PC-3 (cell line): ENCODE measurements around the gene ZHX3. TPM values are rescaled to one million over a fixed set of nuclear protein-coding genes. Genes with fewer than 3 reads are reported as not detected.
A peak's percentile ranks its signal among the peaks of the same experiment; 100 is the strongest.

Experiments
- ATAC-seq: fragments of 200-7000 bp; cut with Tn5 transposase; 2 replicates; pipeline ENCODE4 v1.9.1; 2020; ENCODE audit warnings: mild to moderate bottlenecking, moderate library complexity
- BruUV-seq: library from RNA; stranded (reverse); fragments of 400-500 nt; replicated peaks from 2 replicates; lab custom pipeline; 2021; lab: Mats Ljungman, UMichigan
- CTCF ChIA-PET: fragments of 300-600 bp; sonication (Branson Sonifier 250); formaldehyde crosslinking; loops from one replicate; lab custom pipeline; 2022; ENCODE audit warnings: antibody characterized with exemption; lab: Charles Lee
- POLR2A ChIA-PET: fragments of 300-600 bp; sonication (Branson Sonifier 250); formaldehyde crosslinking; loops from one replicate; lab custom pipeline; 2022; ENCODE audit warnings: antibody characterized with exemption; ENCODE audit not compliant: unreplicated experiment; lab: Charles Lee
- DNase-seq: peaks from one replicate; pipeline ENCODE4 v3.0.0-alpha.2; 2015
- H2AFZ ChIP-seq: fragments of 300-600 bp; sonication (generic); 2 replicates; pipeline ENCODE4 v1.6.0; 2016; ENCODE audit warnings: antibody characterized with exemption, low read length
- H3F3A ChIP-seq: fragments of 300-600 bp; sonication (generic); one replicate; pipeline ENCODE4 v1.6.0; 2017; ENCODE audit warnings: antibody characterized with exemption, low read length, control low read depth, mild to moderate bottlenecking; ENCODE audit not compliant: unreplicated experiment
- H3K27ac ChIP-seq: fragments of 300-600 bp; sonication (generic); 2 replicates; pipeline ENCODE4 v1.5.1; 2016; ENCODE audit warnings: mild to moderate bottlenecking, low read length
- H3K27me3 ChIP-seq: fragments of 300-600 bp; sonication (generic); 2 replicates; pipeline ENCODE4 v1.6.1; 2016; ENCODE audit warnings: low read length, mixed read lengths
- H3K36me3 ChIP-seq: fragments of 300-600 bp; sonication (generic); 2 replicates; pipeline ENCODE4 v1.6.1; 2016; ENCODE audit warnings: low read depth, mixed run types, low read length, mixed read lengths
- H3K4me1 ChIP-seq: fragments of 300-600 bp; sonication (generic); 2 replicates; pipeline ENCODE4 v1.5.1; 2016; ENCODE audit warnings: low read length; ENCODE audit not compliant: insufficient read depth
- H3K4me2 ChIP-seq: fragments of 300-600 bp; sonication (generic); 2 replicates; pipeline ENCODE4 v1.6.0; 2016; ENCODE audit warnings: low read length
- H3K4me3 ChIP-seq: fragments of 300-600 bp; sonication (generic); 2 replicates; pipeline ENCODE4 v1.5.1; 2016; ENCODE audit warnings: mild to moderate bottlenecking, low read length, mixed read lengths
- H3K79me2 ChIP-seq: fragments of 300-600 bp; sonication (generic); 2 replicates; pipeline ENCODE4 v1.6.1; 2017; ENCODE audit warnings: low read length, mixed read lengths
- H3K9ac ChIP-seq: fragments of 300-600 bp; sonication (generic); 2 replicates; pipeline ENCODE4 v1.6.0; 2016; ENCODE audit warnings: mild to moderate bottlenecking, low read length
- H3K9me2 ChIP-seq: fragments of 300-600 bp; sonication (generic); replicated peaks from 2 replicates; pipeline ENCODE4 v1.6.1; 2016; ENCODE audit warnings: mixed run types, low read length, mixed read lengths
- H3K9me3 ChIP-seq: fragments of 300-600 bp; sonication (generic); 2 replicates; pipeline ENCODE4 v1.6.1; 2016; ENCODE audit warnings: low read length, mixed read lengths
- H4K20me1 ChIP-seq: fragments of 300-600 bp; sonication (generic); 2 replicates; pipeline ENCODE4 v1.6.1; 2016; ENCODE audit warnings: low read length, mixed read lengths
- EZH2 ChIP-seq: fragments of 300-600 bp; sonication (generic); IDR thresholded peaks from one replicate; pipeline ENCODE4 v1.6.1; 2017; ENCODE audit warnings: antibody characterized with exemption, mild to moderate bottlenecking, low read length; ENCODE audit not compliant: unreplicated experiment
- EZH2phosphoT487 ChIP-seq: fragments of 300-600 bp; sonication (generic); IDR thresholded peaks from 2 replicates; pipeline ENCODE4 v1.6.1; 2018; ENCODE audit warnings: mild to moderate bottlenecking, antibody characterized with exemption, low read length, borderline replicate concordance
- intact Hi-C: fragments of 100-400 bp; cut with micrococcal nuclease; formaldehyde crosslinking; loops from 2 replicates; pipeline ENCODE4 v1.9.0; 2023
- total RNA-seq: library from RNA; depleted of rRNA; stranded (reverse); fragments of >200 nt; gene quantifications from 2 replicates; pipeline ENCODE4 v1.2.3, GENCODE V29; 2014
- TF ChIP-seq, protein P1 (sequence below): fragments of 300-600 bp; sonication (generic); conservative IDR thresholded peaks from 2 replicates; pipeline ENCODE4 v1.5.1; 2017; ENCODE audit warnings: antibody characterized with exemption, low read depth, mild to moderate bottlenecking, low read length

The ZHX3 gene
- total RNA-seq, 1 experiment from 2014 or later = 14.0 TPM

DNA sequence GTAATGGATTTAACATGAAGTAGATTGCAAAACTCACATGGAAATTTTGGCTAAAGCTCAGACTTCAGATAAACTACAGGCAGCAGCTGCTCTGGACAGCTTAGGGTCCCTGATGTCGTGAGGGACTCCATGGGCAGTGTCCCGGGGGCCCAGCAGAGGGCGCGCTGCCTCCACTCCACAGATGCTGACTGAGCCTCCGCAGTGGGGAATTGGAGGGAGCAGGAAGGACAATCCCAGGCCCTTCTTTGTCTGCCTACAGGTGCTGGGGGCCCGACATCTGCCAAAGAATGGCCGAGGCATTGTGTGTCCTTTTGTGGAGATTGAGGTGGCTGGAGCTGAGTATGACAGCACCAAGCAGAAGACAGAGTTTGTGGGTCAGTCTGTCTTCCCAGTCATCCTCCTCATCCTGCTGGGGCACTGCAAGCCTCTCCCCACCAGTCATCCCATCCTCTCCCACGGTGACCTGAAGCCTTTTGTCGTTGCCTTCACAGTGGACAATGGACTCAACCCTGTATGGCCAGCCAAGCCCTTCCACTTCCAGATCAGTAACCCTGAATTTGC is 144.3 kb downstream of the ZHX3 start:
- ChIA-PET POLR2A (no interaction called here), CTCF (interaction anchor here (0.6 to 2.5 kb wide), 6 partner anchors 38 to 217 kb away, joined by 3 to 61 read pairs (median 5); partner anchors contain the start of gene LPIN3)
- peak; percentile 72 for ATAC-seq
- Histone ChIP-seq H3K27me3 (no peaks in the 10 kb centered on the region), H2AFZ (no peak overlapping the region), H3K36me3 (peaks cover 28% of the 10 kb centered on the region), H3K79me2 (no peaks in the 10 kb centered on the region), H3K27ac (no peak overlapping the region), H3K4me3 (no peak overlapping the region), H3K9ac (no peak overlapping the region), H3F3A (no peaks in the 10 kb centered on the region), H4K20me1 (no peaks in the 10 kb centered on the region), H3K9me2 (no peaks in the 10 kb centered on the region), H3K4me2 (no peak overlapping the region), H3K9me3 (no peaks in the 10 kb centered on the region), H3K4me1 (peaks cover 21% of the 10 kb centered on the region)
- intact Hi-C loops = loop anchor here (1.0 kb wide), 2 partner anchors 59 to 167 kb away; partner anchors contain the start of gene LPIN3
- BruUV-seq = no TSS peak
- DNase-seq = peak; percentile 78
- no peak for TF ChIP-seq EZH2
- TF ChIP-seq, protein P1, sequence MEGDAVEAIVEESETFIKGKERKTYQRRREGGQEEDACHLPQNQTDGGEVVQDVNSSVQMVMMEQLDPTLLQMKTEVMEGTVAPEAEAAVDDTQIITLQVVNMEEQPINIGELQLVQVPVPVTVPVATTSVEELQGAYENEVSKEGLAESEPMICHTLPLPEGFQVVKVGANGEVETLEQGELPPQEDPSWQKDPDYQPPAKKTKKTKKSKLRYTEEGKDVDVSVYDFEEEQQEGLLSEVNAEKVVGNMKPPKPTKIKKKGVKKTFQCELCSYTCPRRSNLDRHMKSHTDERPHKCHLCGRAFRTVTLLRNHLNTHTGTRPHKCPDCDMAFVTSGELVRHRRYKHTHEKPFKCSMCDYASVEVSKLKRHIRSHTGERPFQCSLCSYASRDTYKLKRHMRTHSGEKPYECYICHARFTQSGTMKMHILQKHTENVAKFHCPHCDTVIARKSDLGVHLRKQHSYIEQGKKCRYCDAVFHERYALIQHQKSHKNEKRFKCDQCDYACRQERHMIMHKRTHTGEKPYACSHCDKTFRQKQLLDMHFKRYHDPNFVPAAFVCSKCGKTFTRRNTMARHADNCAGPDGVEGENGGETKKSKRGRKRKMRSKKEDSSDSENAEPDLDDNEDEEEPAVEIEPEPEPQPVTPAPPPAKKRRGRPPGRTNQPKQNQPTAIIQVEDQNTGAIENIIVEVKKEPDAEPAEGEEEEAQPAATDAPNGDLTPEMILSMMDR = peak; percentile 97

- Histone ChIP-seq H2AFZ (no peak overlapping the region), H3F3A (no peaks in the 10 kb centered on the region), H3K4me1 (peaks cover 13% of the 10 kb centered on the region), H4K20me1 (no peaks in the 10 kb centered on the region), H3K9me3 (no peaks in the 10 kb centered on the region), H3K27me3 (no peaks in the 10 kb centered on the region), H3K36me3 (peaks cover 28% of the 10 kb centered on the region), H3K9me2 (no peaks in the 10 kb centered on the region), H3K79me2 (no peaks in the 10 kb centered on the region), H3K4me3 (no peak overlapping the region), H3K4me2 (no peak overlapping the region), H3K27ac (no peak overlapping the region), H3K9ac (no peak overlapping the region)
- no TSS peak for BruUV-seq
- ChIA-PET POLR2A (no interaction called here), CTCF (interaction anchor here (0.6 to 2.5 kb wide), 6 partner anchors 37 to 218 kb away, joined by 3 to 61 read pairs (median 5); partner anchors contain the start of gene LPIN3)
- ATAC-seq = peak; percentile 1; the same call in 1 of the 2 replicates
- TF ChIP-seq EZH2phosphoT487 (no peak), EZH2 (no peak)
- TF ChIP-seq, protein P1 = no peak
- no peak for DNase-seq
- intact Hi-C loops = loop anchor here (1.0 kb wide), 2 partner anchors 60 to 168 kb away; partner anchors contain the start of gene LPIN3
Measured at GRCh38 chr20:41172296-41173140, 145.0 kb downstream of the ZHX3 start.
